ENCODE results near the gene JPH4. TPM values are rescaled to one million over a fixed set of nuclear protein-coding genes. Genes with fewer than 3 reads are reported as not detected.

The JPH4 gene
- total RNA-seq, 1 experiment from 2014 or later: 6.8 TPM

DNA sequence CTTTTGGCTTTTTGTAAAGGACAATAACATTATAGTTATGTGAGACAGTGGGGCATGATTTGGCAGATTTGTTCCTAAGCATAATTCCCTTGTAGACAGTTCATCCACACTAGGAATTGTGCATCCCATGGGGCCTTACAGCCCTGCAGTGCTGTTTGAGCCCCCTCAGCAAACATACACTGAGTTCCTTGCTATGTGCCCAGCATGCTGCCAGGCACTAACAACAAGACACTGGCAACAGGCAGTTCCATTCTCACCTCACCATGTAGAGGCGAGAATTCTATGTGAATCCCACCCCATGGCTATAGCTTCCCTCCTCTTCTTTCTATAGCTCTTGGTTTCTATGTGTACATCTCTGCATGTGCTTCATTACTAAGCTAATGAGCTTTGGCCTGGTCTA lies 20.6 kb downstream of the JPH4 start:
- Histone ChIP-seq H3K9ac (ENCODE audit: extremely low read depth, insufficient read length, low read length) (no peak overlapping the region), H3K4me2 (ENCODE audit: insufficient read depth, insufficient read length, low read length) (no peak overlapping the region)
- no peaks in the 10 kb centered on the region for H3K27me3 Mint-ChIP-seq (ENCODE audit: low read depth)

More for the DNA sequence above, 20.6 kb downstream of the JPH4 start:
- TF ChIP-seq, protein P1, sequence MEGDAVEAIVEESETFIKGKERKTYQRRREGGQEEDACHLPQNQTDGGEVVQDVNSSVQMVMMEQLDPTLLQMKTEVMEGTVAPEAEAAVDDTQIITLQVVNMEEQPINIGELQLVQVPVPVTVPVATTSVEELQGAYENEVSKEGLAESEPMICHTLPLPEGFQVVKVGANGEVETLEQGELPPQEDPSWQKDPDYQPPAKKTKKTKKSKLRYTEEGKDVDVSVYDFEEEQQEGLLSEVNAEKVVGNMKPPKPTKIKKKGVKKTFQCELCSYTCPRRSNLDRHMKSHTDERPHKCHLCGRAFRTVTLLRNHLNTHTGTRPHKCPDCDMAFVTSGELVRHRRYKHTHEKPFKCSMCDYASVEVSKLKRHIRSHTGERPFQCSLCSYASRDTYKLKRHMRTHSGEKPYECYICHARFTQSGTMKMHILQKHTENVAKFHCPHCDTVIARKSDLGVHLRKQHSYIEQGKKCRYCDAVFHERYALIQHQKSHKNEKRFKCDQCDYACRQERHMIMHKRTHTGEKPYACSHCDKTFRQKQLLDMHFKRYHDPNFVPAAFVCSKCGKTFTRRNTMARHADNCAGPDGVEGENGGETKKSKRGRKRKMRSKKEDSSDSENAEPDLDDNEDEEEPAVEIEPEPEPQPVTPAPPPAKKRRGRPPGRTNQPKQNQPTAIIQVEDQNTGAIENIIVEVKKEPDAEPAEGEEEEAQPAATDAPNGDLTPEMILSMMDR (conservative IDR thresholded peaks at IDR 0.05): no peak
- Histone ChIP-seq H3K4ac (ENCODE audit: low read depth, low read length) (no peak overlapping the region), H3K23me2 (ENCODE audit: insufficient read length, low read depth, low read length, poor library complexity, severe bottlenecking) (peaks cover 19% of the 10 kb centered on the region), H3K56ac (ENCODE audit: insufficient read length, low read depth, low read length) (no peak overlapping the region), H3K79me2 (ENCODE audit: insufficient read depth, low read length) (no peaks in the 10 kb centered on the region; the same call in 1 of the 2 replicates), H2BK120ac (ENCODE audit: low read depth, low read length, poor library complexity, severe bottlenecking) (no peak overlapping the region), H2BK5ac (ENCODE audit: insufficient read length, low read length) (no peak overlapping the region), H4K5ac (ENCODE audit: insufficient read length, low read depth, low read length) (no peak overlapping the region), H3K23ac (ENCODE audit: insufficient read length, low read depth, low read length) (no peak overlapping the region), H3K27ac (ENCODE audit: insufficient read length, low read depth, low read length) (no peak overlapping the region), H4K91ac (ENCODE audit: insufficient read length, low read depth, low read length) (no peak overlapping the region), H2AFZ (ENCODE audit: low read length) (no peak overlapping the region), H2BK15ac (ENCODE audit: low read depth, low read length) (no peak overlapping the region), H3K4me1 (ENCODE audit: insufficient read depth, low read length) (peaks cover 4% of the 10 kb centered on the region; the same call in 1 of the 2 replicates), H2AK5ac (ENCODE audit: insufficient read length, low read length) (no peak overlapping the region), H3T11ph (ENCODE audit: low read length) (no peak overlapping the region), H3K9me3 (ENCODE audit: control insufficient read depth, low read depth, low read length) (no peaks in the 10 kb centered on the region), H4K20me1 (ENCODE audit: control insufficient read depth, insufficient read depth, insufficient read length) (no peaks in the 10 kb centered on the region), H3K14ac (ENCODE audit: insufficient read depth, low read length) (no peak overlapping the region), H3K18ac (ENCODE audit: insufficient read length, low read depth, low read length) (no peak overlapping the region), H2BK12ac (ENCODE audit: insufficient read length, low read depth, low read length) (no peak overlapping the region), H2BK20ac (ENCODE audit: low read depth, low read length, poor library complexity, severe bottlenecking) (no peak overlapping the region), H3K79me1 (ENCODE audit: insufficient read depth, low read depth, low read length, poor library complexity, severe bottlenecking) (no peaks in the 10 kb centered on the region), H4K8ac (replicated peaks; ENCODE audit: insufficient read length, low read depth, low read length) (no peak overlapping the region), H3K27me3 (ENCODE audit: insufficient read depth, low read length) (no peaks in the 10 kb centered on the region)
- H3K9me3 Mint-ChIP-seq: no peaks in the 10 kb centered on the region
- WGBS (ENCODE audit: extremely low coverage, insufficient read length, low lambda C conversion rate): no CpG with 5 or more reads among the region's 1 CpG
- no peak for DNase-seq
- H3K4me1 Mint-ChIP-seq: peaks cover 21 to 40% of the 10 kb centered on the region in 2 experiments
- H3K4me3 Mint-ChIP-seq: peak overlapping the region in 1 of 2 experiments; percentile 74; a peak in 3 of 5 replicates
- peak overlapping the region in 1 of 3 experiments; percentile 87; a peak in 2 of 7 replicates for H3K27ac Mint-ChIP-seq
- H3K36me3 Mint-ChIP-seq (ENCODE audit: insufficient read depth in 1 of 3, low read depth in 3 of 3): peaks cover 15 to 51% (median 42%) of the 10 kb centered on the region in 3 experiments

Data from H9 (cell line).